DMS 273 (cell line): ENCODE measurements around the gene STAC2.
A peak's percentile ranks its signal among the peaks of the same experiment; 100 is the strongest.

Experiments
- DNase-seq: peaks from one replicate; lab custom pipeline; 2025; ENCODE audit not compliant: unreplicated experiment; lab: John Stamatoyannopoulos, UW

STAC2 gene

DNA sequence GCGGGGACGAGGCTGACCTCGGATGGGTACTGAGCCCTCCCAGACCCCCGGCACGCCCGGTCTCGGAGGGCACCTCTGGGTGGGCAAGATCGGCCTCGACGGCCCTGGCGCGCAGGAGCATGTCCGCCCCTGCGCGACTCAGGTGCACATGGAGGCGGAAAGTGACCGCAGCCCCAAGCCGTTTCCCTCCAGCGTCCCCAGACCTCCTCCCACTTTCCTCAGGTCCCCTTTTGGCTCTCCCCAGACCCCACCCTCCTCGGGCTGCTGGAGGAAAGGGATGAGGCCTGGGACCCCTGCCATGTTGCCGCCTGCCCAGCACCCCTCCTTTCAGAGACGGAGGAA is 15.7 kb downstream of the STAC2 start:
- DNase-seq = no peak

DNA sequence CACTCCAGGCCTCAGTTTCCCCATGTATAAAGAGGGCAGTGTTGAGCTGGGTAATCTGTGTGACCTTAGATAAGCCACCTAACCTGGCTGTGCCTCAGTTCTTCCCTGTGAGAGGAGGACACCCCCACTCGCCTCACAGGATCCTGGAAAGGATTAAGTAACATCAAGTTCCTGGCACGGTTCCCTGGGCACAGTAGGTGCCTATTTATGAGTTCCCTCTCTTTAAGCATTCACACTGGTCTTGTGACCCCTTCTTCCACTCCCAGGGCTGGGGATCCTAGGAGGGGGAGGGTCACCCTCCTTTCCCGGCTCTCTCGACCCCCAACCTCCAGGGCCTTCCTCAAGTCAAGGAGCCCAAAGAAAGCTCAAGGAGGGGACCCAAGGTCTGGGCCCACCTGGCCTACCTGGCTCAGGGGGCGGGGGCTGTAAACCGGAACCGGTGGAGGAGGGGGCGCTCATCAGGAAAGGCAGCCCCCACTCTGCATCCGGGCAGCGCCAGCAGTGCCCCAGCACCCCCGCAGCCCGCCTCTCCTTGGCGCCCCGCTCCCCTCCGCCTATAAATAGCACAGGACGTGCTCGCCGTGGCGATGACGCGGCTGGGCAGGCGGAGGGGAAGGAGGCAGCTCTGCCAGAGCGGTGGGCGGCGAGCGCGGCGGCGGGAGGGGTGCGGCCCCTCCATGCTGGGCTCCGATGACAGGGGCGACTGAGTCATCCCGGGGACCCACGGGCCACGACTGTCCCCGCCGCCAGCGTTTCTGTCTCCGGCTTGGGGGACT is 16.2 kb downstream of the STAC2 start:
- DNase-seq = peak; percentile 70

DNA sequence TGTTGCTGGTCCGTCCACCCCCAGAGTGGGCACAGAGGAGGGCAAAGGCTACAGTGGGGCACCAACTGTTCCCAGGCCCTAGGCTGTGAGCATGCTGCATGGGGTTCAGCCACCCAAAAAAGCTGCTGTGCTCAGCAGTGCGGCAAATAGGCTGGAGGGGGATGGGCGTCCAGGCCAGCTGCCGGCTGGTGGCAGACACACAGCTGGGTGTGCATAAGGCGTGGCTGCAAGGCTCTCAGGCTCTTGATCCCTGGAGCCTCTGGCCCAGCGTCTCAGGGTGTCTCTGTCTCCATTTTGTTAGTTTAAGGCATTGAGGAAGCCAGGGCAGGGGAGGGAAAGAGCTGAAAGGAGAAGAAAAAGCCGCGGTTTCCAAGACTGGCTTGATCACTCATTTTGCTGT is 16.9 kb downstream of the STAC2 start:
- peak; percentile 91 for DNase-seq

DNA sequence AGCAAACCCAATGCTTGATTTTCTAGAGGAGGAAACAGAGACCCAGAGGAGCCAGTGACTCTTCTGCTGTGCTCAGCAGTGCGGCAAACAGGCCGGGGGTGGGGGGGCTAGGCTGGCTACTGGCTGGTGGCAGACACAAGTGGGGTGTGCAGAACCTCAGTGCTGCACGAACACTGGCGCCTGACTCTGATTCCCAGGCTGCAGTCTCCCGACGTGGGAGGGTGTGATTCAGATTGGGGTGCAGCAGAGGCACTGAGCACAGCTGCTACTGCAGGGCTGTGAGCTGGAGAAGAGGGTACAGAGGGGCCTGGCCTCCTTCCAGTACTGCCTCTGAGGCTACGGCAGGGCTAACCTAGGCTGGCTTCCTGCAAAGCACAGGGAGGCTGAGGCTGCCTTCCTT is 17.6 kb downstream of the STAC2 start:
- DNase-seq = peak; percentile 61

DNA sequence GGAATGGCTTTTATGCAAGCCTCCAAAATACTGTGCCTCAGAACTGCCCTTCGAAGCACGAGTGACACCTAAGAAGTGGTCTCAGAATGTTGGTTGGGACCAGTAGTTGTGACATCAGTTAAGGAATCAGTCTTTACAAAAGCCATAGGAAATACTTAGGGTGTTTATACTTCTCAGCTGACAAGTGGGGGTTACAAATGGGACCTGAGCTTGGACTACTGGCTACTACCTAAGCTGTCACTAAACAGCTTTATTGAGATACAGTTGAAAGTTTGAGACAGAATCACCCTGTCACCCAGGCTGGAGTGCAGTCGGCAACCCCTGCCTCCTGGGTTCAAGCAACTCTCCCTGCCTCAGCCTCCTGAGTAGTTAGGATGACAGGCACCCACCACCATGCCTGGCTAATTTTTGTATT is 20.6 kb downstream of the STAC2 start:
- DNase-seq = peak; percentile 67

DNA sequence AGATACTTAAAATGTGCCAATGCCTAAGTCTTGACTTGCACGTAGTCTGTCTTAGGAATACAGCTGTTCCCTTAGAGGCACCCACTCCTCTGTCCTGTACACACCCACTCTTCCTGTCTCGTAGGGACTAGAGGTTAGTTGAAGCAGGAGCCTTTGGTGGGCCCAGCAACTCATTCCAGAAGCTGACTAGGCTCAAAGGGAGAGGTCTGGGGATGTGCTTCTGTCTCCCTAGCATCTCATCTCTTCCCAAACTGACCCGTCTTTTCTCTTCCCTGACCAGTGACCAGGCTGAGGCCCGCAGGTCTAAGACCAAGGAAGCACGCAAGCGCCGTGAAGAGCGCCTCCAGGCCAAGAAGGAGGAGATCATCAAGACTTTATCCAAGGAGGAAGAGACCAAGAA is 21.5 kb downstream of the STAC2 start:
- DNase-seq = no peak

DNA sequence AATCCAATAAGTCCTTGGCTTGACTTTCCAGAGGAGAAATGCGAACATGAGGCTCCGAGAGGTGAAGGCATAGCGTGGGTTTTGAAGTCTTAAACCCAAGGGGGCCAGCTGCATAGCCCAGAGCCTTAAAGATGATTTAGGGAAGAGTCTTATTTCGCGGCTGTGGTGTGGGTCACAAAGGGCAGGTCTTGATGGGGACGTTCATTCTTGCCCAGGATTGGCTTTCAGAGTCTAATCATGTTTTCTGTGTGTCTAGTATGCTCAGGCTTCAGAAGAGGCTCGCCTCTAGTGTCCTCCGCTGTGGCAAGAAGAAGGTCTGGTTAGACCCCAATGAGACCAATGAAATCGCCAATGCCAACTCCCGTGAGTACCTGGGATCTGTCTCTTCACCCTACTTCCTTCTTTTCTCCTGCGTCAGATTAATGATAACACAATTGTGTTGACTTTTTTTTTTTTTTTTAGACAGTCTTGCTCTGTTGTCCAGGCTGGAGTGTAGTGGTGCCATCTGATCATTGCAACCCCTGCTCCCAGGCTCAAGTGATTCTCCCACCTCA is 24.7 kb downstream of the STAC2 start:
- no peak for DNase-seq

DNA sequence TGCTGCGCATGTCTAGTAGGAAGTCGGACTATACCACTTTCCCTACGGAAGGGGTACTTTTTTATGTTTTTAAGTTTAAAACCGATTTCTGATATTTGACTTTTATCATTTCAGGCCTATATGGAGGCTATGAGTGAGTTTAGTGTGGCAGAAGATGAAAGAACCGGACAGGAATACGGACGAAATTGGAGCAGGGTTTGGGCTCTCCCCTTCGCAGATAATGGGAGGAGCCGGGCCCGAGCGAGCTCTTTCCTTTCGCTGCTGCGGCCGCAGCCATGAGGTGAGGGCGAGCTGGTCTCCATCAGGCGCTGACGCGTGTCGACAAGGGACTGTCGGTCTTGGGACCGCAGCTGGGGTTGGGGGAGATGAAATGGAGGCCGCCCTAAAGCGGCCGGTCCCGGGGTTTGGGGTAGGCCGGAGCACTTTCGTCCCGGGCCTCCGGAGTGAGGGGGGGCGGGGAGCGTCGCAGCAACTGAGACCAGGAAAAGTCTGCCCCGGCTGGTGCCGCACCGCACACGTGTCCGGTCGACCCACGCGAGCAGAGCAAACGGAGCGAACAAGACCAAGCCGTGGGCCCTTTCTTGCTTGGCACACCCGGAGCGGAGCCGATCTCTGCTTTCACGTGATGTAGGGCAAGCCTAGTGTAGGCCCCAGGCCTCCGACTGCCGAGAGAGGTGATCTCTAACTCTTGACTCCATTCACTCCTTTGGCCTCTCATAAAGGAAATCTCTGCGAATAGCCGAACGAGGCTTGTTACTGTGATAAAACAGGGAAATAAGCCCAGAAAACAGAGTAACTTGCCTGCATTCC is 25.5 kb downstream of the STAC2 start, which contains the start of gene RPL19:
RPL19 (plus strand) TSS at position 214 of the 810 bp plus-strand sequence; CDS start at position 276, 62 bp downstream.
- peak; percentile 94 for DNase-seq

DNA sequence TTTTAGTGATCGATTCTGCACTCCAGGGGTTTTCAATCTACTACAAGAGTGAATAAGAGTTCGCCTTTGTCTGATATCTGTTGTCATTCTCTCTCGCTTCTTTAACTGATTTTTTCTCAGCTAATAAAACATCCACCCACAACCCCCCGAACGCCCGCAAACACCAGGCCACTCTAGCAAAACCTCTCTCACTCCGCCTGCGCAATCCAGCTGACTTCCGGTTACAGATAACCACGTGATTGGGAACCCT is 26.0 kb downstream of the STAC2 start:
- peak; percentile 97 for DNase-seq

DNA sequence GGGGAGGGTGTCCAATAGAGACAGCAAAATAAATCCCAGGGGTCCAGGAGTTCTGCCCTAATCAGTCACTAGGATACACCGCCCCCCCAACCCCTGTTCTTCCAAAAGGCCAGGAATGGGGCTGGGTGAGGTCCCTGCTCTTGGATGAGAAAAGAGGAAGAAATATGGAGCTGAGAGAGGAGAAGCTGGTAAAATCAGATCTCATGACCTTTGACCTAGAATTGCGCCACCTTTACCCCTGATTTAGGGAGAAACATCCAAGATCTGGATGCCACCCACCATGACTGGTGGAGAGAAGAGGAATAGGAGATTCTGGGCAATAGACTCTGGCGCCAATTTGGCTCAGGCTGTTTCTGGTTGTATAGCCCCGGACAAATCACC is 27.6 kb downstream of the STAC2 start:
- DNase-seq = no peak

DNA sequence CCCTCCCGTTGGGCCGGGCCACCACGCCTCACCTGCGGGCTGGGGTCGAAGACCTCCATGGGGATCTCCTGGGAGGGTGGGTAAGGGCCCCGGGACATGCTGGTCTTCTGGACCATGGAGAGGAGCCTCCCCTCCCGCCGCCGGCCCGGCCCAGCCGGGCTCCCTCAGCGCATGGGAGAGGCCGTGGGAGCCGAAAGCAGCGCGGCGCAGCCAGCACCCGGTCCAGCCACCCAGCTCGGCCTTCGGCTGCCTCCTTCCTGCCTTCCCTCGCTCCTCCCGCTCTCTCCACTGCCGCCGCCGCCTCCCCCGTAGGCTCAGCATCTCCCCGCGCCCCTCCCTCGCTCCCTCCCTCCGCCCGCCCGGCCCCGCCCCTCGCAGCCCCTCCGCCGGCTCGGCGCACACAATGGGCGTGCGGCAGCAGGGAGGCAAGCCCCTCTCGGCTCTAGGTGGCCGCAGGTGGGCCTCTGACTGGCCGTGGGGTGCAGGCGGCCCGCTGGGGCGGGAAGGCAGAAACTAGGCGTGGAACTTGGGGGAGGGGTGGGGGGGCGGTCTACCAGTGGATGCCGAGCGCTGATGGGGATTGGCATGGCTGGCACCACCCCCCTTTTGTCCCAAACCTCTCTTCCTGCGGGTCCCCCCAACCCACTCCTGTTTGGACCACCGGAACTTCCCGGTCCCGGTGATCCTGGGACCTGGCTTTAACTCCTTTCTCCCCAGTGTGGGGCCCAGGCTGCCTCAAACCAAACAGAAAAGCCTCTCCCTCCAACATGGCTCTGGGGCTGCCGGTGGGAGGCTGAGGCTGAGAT is 28.2 kb downstream of the STAC2 start, which contains the start of gene CACNB1:
CACNB1 (minus strand) TSS at position 290 of the 806 bp plus-strand sequence; CDS start at position 116, 174 bp downstream.
- peak; percentile 89 for DNase-seq

DNA sequence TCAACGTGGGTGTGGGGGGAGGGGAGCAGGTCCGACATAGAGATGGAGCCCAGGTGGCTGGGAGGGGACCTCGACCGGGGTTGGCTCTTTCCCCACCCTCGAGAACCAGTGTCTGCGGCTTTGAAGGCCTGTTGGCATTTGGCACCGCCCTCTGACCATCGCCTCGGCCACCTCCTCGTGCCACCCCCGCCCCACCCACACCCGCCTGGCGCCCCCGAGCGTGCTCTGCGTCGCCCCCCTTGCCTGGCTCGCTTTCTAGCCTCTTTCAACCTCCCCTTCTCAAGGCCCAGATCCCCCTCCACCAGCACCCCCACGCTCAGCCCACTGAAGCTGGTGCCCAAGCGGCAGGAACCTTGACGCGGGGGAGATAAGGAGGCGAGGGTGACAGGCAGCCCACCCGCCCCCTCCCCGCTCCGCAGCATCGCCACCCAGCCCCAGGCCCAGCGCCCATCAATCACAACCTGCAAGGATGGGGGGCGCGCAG is 28.9 kb downstream of the STAC2 start:
- peak; percentile 65 for DNase-seq

DNA sequence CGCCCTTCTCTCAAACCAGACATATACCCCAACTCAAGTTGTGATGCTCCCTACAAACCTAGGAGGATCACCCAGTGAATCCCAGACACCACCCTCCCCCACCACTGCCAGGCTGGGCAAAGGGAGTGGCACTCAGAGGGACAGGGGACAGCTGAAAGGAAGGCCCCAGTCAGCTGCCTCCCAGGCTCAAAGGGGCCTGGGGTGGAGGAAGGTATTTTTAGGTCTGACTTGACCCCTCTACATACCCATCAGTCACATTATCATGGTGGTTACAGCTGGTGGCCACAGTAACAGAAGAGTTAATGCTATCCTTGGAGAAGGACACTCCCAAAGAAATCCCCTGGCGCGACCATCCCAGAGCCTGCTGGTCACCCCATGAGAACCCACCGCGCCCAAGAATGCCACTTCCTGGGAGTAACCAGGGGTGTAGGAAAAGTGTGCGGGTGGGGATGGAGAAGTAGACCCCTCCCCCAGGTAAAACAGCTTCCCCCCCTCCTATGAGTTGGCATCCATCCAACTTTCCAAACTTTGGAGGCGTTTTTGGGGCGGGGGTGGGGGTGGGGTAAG is 29.4 kb downstream of the STAC2 start:
- DNase-seq = no peak

DNA sequence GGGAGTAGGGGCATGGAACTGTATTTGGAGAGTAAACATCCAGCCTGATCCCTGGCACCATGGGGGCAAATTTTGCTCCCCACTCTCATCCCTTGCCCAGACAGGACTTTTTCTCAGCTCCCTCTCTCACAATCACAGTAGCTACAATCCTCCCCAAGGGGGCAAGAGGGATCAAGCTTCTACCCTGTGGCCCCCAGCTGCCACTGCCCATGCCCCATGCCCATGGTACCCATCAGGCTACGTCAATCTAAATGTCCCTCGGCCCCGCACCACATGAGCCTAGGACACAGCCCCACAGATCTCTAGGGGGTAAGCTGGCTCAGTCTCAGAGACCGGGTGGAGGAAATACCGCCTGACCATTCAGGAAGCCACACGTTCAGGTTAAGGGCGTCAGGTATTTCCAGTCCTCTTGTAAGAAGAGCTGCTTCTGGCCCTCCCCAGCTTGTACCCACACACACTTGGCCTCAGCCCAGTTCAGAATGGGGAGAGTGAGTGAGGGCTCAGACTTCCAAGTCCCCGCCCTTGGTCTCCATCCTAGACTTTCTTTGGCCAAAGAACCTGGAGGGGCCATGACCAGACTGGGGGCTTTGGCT is 30.1 kb downstream of the STAC2 start:
- DNase-seq = no peak

DNA sequence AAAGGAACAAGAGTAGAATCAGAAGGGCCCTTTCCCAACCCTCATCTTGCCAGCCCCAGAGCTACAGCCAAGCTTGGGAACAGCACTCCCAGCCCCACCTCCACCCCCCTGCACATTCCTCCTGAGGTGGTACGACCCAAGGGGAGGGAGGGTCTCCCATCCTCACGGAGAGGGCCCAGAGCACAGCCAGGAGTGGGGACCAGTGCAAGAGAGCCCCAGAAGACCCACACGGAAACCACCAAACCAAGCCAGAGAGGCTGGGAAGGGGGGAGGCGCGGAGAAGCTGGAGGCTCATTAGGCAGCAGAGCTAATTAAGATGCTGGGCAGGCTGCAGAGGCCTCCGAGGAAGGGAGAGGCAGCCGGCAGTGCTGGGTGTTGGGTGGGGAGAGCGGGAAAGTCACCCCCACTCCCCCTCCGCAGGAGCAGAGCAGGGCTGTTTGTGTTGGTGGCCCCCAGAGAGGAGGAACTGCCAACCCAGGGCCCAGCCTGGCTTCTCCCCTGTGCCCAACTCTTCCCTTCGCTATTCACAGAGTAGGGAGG is 30.7 kb downstream of the STAC2 start:
- DNase-seq = no peak

DNA sequence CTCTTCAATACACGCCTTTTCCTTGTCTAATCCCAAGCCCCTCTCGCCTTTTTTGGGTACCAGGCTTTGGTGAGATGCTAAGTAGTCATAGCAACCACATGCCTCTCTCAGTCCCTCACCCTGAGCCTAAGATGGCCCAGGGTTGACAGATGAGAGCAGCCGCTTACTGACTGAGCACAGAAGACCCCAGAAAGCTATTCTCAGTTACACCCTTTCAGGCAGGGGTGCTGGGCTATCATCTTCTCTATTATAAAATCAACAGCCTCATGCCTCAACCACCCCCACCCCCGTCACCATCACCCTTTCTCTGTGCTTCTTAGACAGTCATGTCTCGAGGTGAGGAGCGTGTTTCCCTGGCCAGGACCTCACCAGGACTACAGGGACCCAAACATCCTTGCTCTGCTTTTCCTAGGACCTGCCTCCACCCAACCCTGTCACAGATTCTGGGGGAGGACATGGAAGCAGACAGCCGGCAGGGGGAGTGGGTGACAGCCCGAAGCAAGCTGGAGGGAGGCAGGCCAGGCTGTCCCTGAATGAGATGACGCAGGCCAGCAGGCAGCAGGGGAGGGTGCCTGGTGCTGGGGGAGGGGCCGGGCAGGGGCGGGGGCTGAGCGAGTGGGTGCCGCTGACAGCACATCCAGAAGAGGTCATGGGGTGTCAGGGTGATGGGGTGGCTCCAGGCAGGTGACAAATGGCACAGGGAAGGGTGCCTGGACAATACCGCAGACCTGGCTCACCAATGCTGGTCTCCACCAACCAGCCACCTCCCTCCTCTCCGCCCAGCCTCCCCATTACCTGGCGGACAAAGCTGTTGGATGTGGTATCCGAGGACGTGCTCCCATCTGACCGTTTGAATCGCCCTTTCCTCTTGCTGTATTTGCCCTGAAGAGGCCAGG is 31.4 kb downstream of the STAC2 start:
- peak; percentile 73 for DNase-seq

DNA sequence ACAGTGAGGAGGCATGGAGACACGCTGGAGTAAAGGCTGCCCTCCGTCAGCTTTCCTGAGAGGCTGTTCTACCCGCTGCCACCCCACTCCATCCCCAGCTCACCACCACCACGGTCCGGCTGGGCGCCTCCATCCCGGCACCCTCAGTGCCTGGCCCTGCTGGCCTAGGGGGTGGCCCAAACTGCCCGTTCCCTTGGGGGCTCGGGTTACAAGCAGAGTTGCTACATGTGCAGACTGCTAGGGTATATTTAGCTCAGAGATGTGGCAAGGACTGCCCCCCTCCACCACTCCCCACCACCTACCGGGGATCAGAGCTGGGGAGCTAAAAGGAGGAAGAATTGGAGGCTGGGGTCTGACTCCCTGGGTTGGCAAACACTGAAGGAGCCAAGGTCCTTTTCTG is 32.4 kb downstream of the STAC2 start:
- no peak for DNase-seq

DNA sequence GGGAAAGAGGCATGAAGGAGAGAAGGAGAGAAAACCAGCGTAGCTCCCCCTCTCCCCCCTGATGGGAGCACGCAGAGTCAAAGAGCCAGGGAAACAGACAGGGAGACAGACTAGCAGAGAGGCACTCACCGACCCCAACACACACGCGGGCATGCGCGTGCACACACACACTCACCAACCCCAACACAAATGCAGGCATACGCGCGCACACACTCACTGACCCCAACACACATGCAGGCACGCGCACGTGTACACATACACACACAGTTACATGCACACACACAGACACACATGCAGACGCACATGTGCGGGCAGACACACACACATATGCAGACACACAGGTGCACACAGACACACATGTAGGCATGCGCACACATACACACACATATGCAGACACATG is 32.8 kb downstream of the STAC2 start:
- no peak for DNase-seq
